ENCODE measurements around the gene STRN.
"Not testable (repeated sequence)": the region's sequence is repeated elsewhere in the genome, so short reads cannot be mapped to it uniquely, and the experiment has no call there.

Gene STRN, protein sequence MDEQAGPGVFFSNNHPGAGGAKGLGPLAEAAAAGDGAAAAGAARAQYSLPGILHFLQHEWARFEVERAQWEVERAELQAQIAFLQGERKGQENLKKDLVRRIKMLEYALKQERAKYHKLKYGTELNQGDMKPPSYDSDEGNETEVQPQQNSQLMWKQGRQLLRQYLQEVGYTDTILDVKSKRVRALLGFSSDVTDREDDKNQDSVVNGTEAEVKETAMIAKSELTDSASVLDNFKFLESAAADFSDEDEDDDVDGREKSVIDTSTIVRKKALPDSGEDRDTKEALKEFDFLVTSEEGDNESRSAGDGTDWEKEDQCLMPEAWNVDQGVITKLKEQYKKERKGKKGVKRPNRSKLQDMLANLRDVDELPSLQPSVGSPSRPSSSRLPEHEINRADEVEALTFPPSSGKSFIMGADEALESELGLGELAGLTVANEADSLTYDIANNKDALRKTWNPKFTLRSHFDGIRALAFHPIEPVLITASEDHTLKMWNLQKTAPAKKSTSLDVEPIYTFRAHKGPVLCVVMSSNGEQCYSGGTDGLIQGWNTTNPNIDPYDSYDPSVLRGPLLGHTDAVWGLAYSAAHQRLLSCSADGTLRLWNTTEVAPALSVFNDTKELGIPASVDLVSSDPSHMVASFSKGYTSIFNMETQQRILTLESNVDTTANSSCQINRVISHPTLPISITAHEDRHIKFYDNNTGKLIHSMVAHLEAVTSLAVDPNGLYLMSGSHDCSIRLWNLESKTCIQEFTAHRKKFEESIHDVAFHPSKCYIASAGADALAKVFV

DNA sequence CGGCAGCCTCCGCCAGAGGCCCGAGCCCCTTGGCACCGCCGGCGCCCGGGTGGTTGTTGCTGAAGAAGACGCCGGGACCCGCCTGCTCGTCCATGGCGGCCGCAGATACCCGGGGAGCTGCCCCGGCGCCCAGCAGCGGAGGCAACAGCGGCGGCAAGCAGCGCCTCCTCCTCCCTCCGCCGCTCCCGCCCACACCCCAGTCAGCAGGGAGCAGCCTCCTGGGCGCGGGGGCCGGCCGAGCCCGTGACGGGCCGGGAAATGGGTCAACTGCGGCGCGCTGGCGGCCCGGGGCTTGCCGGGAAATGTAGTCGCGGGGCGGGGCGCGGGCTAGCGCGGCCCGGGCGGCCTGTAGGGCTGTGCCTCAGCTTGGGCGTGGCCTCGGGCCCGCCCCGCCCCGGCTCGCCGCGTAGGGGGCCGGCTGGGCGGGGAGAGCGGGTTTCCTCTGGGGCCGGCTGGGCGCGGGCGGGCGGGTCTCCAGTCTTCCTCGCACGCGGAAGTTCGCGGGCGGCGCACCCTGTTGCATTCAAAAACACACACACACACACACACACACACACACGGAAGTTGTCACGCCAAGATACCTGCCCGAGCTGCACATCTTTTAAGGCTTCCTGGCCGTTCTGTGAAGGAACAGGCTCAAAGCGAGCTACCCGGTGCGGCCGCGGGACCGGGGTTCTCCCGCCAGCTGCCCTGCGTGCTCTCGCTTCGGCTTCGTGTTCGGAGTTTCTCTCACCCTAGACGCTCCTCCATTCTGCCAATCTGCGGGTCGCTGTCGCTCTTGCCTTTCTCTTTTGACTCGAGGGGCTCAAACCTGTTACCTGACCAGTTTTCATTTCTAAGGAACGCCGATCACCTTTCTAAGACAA, at the start of gene STRN:
Gene STRN, minus strand, starts transcription at position 167 of the 866 bp plus-strand sequence. Its CDS starts 73 bp downstream, at position 94.
- Histone ChIP-seq H3K79me2 (ENCODE audit: control insufficient read depth, insufficient read depth, low read length, unreplicated experiment) (peaks cover 37% of the 10 kb centered on the region), H3K27ac (ENCODE audit: low read depth, low read length) (peak within 1 kb of the TSS; percentile 41; the same call in 1 of the 2 replicates), H3K4me3 (ENCODE audit: low read depth, low read length) (peak within 1 kb of the TSS; percentile 93), H2AFZ (ENCODE audit: low read length, unreplicated experiment) (peak within 1 kb of the TSS; percentile 93), H3K27me3 (ENCODE audit: insufficient read depth, low read length) (no peaks in the 10 kb centered on the region), H3K36me3 (ENCODE audit: insufficient read depth, low read length) (no peaks in the 10 kb centered on the region), H3K4me1 (ENCODE audit: control insufficient read depth, insufficient read depth, low read length, unreplicated experiment) (peaks cover 15% of the 10 kb centered on the region)

DNA sequence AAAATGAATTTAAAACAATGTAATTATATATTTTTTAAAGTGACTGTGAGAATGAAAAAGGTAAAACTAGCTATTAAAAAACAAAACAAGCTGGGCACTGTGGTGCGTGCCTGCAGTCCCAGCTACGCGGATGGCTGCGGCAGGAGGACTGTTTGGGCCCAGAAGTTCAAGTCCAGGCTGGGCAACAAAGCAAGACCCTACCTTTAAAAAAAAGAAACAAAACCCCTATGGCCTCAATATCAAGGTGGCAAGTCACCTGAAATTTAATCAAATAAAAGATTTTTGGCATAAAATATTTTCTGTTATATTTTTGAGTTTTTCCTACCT, 46.9 kb upstream of the STRN start:
- H3K27ac ChIP-seq (ENCODE audit: low read depth, low read length), result no peak overlapping the region

DNA sequence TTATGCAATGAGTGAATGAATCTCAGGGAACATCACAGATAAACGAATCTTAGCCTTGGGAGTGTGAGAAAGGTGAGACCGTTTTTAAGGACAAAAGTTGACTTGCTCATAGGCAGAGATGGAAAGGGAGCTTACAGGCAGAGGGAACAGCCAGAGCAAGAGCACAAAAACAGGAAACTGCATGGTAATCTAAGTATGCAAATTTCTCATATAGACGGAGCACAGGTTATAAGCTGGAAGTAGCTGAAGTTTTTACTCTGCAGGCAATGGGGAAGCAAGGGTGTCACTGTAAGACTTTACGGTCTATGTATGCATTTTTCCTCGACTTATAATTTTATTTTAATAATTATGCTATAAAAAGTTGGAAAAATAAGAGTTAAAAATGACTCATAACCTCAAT, 44.8 kb upstream of the STRN start:
- no peak overlapping the region for H3K4me3 ChIP-seq (ENCODE audit: low read depth, low read length)
- no peak overlapping the region for H3K27ac ChIP-seq (ENCODE audit: low read depth, low read length)
- peaks cover 10% of the 10 kb centered on the region; the same call in 1 of the 2 replicates for H3K36me3 ChIP-seq (ENCODE audit: insufficient read depth, low read length)
- no peaks in the 10 kb centered on the region for H3K27me3 ChIP-seq (ENCODE audit: insufficient read depth, low read length)
- H2AFZ ChIP-seq (ENCODE audit: low read length, unreplicated experiment), result no peak overlapping the region
- H3K4me1 ChIP-seq (ENCODE audit: control insufficient read depth, insufficient read depth, low read length, unreplicated experiment), result no peaks in the 10 kb centered on the region
- no peaks in the 10 kb centered on the region for H3K79me2 ChIP-seq (ENCODE audit: control insufficient read depth, insufficient read depth, low read length, unreplicated experiment)

More for the DNA sequence above, 46.9 kb upstream of the STRN start:
- Histone ChIP-seq H3K4me3 (ENCODE audit: low read depth, low read length) (no peak overlapping the region), H3K79me2 (ENCODE audit: control insufficient read depth, insufficient read depth, low read length, unreplicated experiment) (no peaks in the 10 kb centered on the region), H2AFZ (ENCODE audit: low read length, unreplicated experiment) (no peak overlapping the region), H3K4me1 (ENCODE audit: control insufficient read depth, insufficient read depth, low read length, unreplicated experiment) (no peaks in the 10 kb centered on the region), H3K27me3 (ENCODE audit: insufficient read depth, low read length) (no peaks in the 10 kb centered on the region), H3K36me3 (ENCODE audit: insufficient read depth, low read length) (peaks cover 9% of the 10 kb centered on the region)

DNA sequence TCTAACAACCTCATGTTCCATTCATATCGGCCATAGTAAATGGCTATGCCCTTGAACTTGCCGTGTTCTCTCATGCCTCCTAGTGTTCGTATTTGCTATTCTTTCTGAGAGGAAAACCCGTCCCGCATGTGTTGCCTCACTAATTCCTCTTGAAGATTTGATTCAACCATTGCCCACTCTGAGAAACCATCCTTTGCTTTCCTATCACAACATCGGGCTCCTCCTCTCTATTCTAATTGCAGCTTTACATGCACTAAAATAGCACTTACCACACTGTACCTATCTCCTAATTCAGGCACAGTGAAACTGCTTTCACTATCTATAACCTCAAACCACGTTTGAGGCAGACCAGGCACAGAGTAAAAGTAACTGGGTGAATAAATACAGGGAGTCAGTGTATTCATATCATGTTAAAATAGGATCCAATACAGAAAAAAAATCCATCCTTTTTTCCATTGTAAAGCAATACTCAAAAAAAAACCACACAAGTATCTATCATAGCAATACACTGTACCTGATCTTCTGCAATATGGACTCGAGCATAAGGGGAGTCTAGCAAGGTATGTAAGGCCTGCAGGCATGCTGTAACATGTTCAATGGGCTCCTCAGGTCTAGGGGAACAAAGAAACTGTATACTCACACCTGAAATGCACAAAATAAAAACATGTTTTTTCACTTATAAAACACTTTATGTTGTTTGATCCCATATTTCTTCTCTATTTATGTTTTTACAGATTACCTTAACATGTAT, 39.0 kb upstream of the STRN start:
- Histone ChIP-seq H3K4me3 (ENCODE audit: low read depth, low read length) (no peak overlapping the region), H3K36me3 (ENCODE audit: insufficient read depth, low read length) (peaks cover 30% of the 10 kb centered on the region), H3K79me2 (ENCODE audit: control insufficient read depth, insufficient read depth, low read length, unreplicated experiment) (no peaks in the 10 kb centered on the region), H2AFZ (ENCODE audit: low read length, unreplicated experiment) (no peak overlapping the region), H3K27ac (ENCODE audit: low read depth, low read length) (no peak overlapping the region), H3K27me3 (ENCODE audit: insufficient read depth, low read length) (no peaks in the 10 kb centered on the region), H3K4me1 (ENCODE audit: control insufficient read depth, insufficient read depth, low read length, unreplicated experiment) (peaks cover 11% of the 10 kb centered on the region)

DNA sequence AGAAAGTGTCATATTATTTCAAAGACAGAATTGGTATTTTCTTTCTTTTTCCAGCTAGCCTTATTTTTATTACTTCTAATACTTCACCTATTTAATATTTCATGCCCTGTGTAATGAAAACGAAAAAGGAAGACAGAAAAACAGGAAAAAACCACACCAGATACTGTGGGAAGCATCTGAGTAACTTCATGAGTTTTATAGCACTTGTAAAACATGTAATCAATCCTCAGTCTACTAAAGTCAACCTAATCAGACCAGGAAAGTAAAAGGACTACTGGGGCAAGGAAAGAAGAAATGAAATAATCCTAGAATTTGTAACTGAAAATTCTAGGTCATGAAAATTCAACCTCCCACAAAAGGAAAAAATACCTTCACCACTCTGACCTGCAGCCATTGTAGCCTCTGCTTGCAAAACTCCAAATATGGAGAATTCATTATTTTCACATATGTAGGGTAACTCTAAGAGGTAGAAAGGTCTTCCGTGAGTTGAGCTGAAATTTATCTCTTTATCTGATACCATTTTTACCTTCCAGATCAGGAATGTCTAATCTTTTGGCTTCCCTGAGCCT, 34.7 kb upstream of the STRN start:
- H3K4me3 ChIP-seq (ENCODE audit: low read depth, low read length), result no peak overlapping the region
- no peaks in the 10 kb centered on the region for H3K27me3 ChIP-seq (ENCODE audit: insufficient read depth, low read length)
- H3K36me3 ChIP-seq (ENCODE audit: insufficient read depth, low read length), result peaks cover 32% of the 10 kb centered on the region
- H3K79me2 ChIP-seq (ENCODE audit: control insufficient read depth, insufficient read depth, low read length, unreplicated experiment), result no peaks in the 10 kb centered on the region
- no peak overlapping the region for H2AFZ ChIP-seq (ENCODE audit: low read length, unreplicated experiment)
- H3K27ac ChIP-seq (ENCODE audit: low read depth, low read length), result peak overlapping the region; percentile 33; the same call in 1 of the 2 replicates
- peaks cover 13% of the 10 kb centered on the region for H3K4me1 ChIP-seq (ENCODE audit: control insufficient read depth, insufficient read depth, low read length, unreplicated experiment)

DNA sequence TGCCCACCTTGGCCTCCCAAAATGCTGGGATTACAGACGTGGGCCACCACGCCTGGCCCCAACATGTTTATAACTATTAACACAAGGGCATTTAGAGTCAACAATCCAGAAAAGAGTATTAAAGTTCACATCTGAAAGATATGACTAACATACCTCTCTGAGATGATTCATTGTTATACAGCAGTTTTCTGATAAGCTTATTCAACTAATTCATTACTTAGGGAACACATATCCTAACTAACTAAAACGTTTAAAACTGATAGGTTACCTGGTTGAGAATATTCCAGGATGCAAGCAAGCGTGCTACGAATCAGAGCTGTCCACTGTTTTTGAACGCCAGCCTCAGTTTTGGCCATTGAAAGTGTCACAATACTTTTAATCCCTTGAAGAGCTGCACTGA, 34.0 kb upstream of the STRN start:
- no peak overlapping the region for H3K4me3 ChIP-seq (ENCODE audit: low read depth, low read length)
- H3K79me2 ChIP-seq (ENCODE audit: control insufficient read depth, insufficient read depth, low read length, unreplicated experiment), result no peaks in the 10 kb centered on the region
- no peaks in the 10 kb centered on the region for H3K27me3 ChIP-seq (ENCODE audit: insufficient read depth, low read length)
- peaks cover 27% of the 10 kb centered on the region for H3K36me3 ChIP-seq (ENCODE audit: insufficient read depth, low read length)
- peaks cover 13% of the 10 kb centered on the region for H3K4me1 ChIP-seq (ENCODE audit: control insufficient read depth, insufficient read depth, low read length, unreplicated experiment)
- H3K27ac ChIP-seq (ENCODE audit: low read depth, low read length), result peak overlapping the region; percentile 33; the same call in 1 of the 2 replicates
- no peak overlapping the region for H2AFZ ChIP-seq (ENCODE audit: low read length, unreplicated experiment)

DNA sequence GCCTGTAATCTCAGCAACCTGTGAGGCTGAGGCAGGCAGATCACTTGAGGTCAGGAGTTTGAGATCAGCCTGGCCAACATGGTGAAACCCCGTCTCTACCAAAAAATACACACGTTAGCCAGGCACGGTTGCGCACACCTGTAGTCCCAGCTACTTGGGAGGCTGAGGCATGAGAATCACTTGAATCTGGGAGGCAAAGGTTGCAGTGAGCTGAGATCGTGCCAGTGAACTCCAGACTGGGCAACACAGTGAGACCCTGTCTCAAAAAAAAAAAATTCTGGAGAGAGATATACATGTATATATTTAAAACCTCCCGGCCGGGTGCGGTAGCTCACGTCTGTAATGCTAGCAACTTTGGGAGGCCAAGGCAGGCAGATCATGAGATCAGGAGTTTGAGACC, 33.1 kb upstream of the STRN start:
- H3K27me3 ChIP-seq (ENCODE audit: insufficient read depth, low read length); H2AFZ ChIP-seq (ENCODE audit: low read length, unreplicated experiment); H3K4me3 ChIP-seq (ENCODE audit: low read depth, low read length); H3K79me2 ChIP-seq (ENCODE audit: control insufficient read depth, insufficient read depth, low read length, unreplicated experiment); H3K27ac ChIP-seq (ENCODE audit: low read depth, low read length): not testable (repeated sequence)
- peaks cover 13% of the 10 kb centered on the region for H3K4me1 ChIP-seq (ENCODE audit: control insufficient read depth, insufficient read depth, low read length, unreplicated experiment)
- peaks cover 22% of the 10 kb centered on the region for H3K36me3 ChIP-seq (ENCODE audit: insufficient read depth, low read length)

DNA sequence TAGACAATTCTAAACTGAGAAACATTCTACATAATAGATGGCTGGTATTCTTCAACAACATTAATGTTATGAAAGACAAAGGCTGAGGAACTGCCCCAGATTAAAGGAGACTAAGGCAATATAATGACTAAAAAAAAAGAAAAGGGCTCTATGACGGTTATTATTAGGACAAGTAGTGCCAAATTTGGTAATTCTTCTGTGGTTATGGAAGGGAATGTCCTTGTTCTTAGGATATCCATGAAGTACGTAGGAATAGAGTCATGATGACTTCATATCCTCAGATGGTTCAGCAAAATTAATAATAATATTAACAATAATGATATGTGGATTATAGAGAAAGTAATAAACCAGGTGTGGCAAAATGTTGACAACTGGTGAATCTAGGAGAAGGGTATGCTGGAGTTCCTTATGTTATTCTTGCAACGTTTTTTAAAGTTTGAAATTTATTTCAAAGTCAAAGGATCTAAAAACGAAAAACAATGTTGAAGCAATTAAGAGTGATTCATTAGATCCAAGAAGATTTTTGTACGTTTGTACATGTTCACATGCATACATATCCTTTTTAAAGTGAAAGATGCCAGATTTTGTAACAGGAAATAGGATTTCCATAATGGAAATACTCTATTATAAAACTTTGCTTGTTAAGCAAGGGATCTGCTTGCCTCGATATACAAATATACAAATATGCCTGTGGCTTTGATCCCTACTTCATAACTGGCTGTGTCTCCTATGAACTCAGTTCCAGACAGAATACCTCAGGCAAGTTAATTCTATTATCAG, 27.7 kb upstream of the STRN start:
- Histone ChIP-seq H2AFZ (ENCODE audit: low read length, unreplicated experiment) (no peak overlapping the region), H3K79me2 (ENCODE audit: control insufficient read depth, insufficient read depth, low read length, unreplicated experiment) (no peaks in the 10 kb centered on the region), H3K36me3 (ENCODE audit: insufficient read depth, low read length) (peaks cover 6% of the 10 kb centered on the region)

DNA sequence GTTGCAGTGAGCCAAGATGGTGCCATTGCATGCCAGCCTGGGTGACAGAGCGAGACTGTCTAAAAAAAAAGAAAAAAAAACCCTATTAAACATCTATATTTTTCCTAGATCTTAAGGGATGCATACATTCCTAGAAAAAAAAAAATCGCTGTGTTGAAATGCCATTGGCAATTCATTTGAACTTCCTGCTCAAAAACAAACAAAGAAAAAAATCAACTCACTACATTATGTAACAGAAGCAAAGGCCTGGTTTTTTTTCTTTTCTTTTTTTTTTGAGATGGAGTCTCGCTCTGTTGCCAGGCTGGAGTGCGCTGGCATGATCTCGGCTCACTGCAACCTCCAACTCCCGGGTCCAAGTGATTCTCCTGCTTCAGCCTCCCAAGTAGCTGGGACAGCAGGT, 21.7 kb upstream of the STRN start:
- no peak overlapping the region for H3K27ac ChIP-seq (ENCODE audit: low read depth, low read length)
- H3K36me3 ChIP-seq (ENCODE audit: insufficient read depth, low read length), result peaks cover 3% of the 10 kb centered on the region; the same call in 1 of the 2 replicates
- no peak overlapping the region for H2AFZ ChIP-seq (ENCODE audit: low read length, unreplicated experiment)
- no peaks in the 10 kb centered on the region for H3K4me1 ChIP-seq (ENCODE audit: control insufficient read depth, insufficient read depth, low read length, unreplicated experiment)
- H3K79me2 ChIP-seq (ENCODE audit: control insufficient read depth, insufficient read depth, low read length, unreplicated experiment), result no peaks in the 10 kb centered on the region
- H3K27me3 ChIP-seq (ENCODE audit: insufficient read depth, low read length), result no peaks in the 10 kb centered on the region
- H3K4me3 ChIP-seq (ENCODE audit: low read depth, low read length), result no peak overlapping the region

More for the DNA sequence above, 27.7 kb upstream of the STRN start:
- no peaks in the 10 kb centered on the region for H3K27me3 ChIP-seq (ENCODE audit: insufficient read depth, low read length)
- H3K4me3 ChIP-seq (ENCODE audit: low read depth, low read length), result no peak overlapping the region
- H3K27ac ChIP-seq (ENCODE audit: low read depth, low read length), result peak overlapping the region; percentile 54; the same call in 1 of the 2 replicates
- no peaks in the 10 kb centered on the region for H3K4me1 ChIP-seq (ENCODE audit: control insufficient read depth, insufficient read depth, low read length, unreplicated experiment)

Measured in ACC112 (cell line).